Panc1 (cell line): Measurements from ENCODE around the gene USP9X. TPM values are rescaled to one million over a fixed set of nuclear protein-coding genes. Genes with fewer than 3 reads are reported as not detected.

ENCODE experiments used
- ATAC-seq: fragments of 200-7000 bp; cut with Tn5 transposase; 2 replicates; pipeline ENCODE4 v1.9.1; 2020; ENCODE audit warnings: mild to moderate bottlenecking, moderate library complexity
- BruUV-seq: library from RNA; stranded (reverse); fragments of 400-500 nt; replicated peaks from 2 replicates; lab custom pipeline; 2021; lab: Mats Ljungman, UMichigan
- CTCF ChIA-PET: fragments of 300-600 bp; sonication (Branson Sonifier 250); formaldehyde crosslinking; loops from one replicate; lab custom pipeline; 2022; ENCODE audit warnings: antibody characterized with exemption; lab: Charles Lee
- POLR2A ChIA-PET: fragments of 300-600 bp; sonication (Branson Sonifier 250); formaldehyde crosslinking; loops from one replicate; lab custom pipeline; 2022; ENCODE audit warnings: antibody characterized with exemption; lab: Charles Lee
- DNase-seq: peaks from one replicate; pipeline ENCODE4 v3.0.0-alpha.2; 2010; ENCODE audit warnings: low read depth, low spot score
- H3K27ac ChIP-seq: 2 replicates; pipeline ENCODE4 v1.5.1; 2011; ENCODE audit warnings: mild to moderate bottlenecking, low read length, inconsistent platforms
- H3K27me3 ChIP-seq: fragments of 200-500 bp; sonication (Bioruptor generic); 2 replicates; pipeline ENCODE4 v1.6.0; 2014; ENCODE audit warnings: low read length, inconsistent platforms; ENCODE audit not compliant: control insufficient read depth, insufficient read depth
- H3K36me3 ChIP-seq: fragments of 200-500 bp; sonication (Bioruptor generic); 2 replicates; pipeline ENCODE4 v1.5.1; 2014; ENCODE audit warnings: inconsistent platforms, mild to moderate bottlenecking, low read length, moderate library complexity; ENCODE audit not compliant: control insufficient read depth, insufficient read depth
- H3K4me1 ChIP-seq: 2 replicates; pipeline ENCODE4 v1.5.1; 2011; ENCODE audit warnings: inconsistent platforms, mild to moderate bottlenecking, low read length, moderate library complexity; ENCODE audit not compliant: control insufficient read depth, insufficient read depth
- H3K4me3 ChIP-seq, 2 experiments: 2 replicates each; pipeline ENCODE4 v1.5.1; 2011 to 2012; ENCODE audit warnings: low read depth in 2 of 2, low read length in 2 of 2, mild to moderate bottlenecking in 2 of 2, inconsistent platforms in 1 of 2, moderate library complexity in 1 of 2
- H3K9me3 ChIP-seq: fragments of 200-500 bp; sonication (Bioruptor generic); 2 replicates; pipeline ENCODE4 v1.5.1; 2014; ENCODE audit warnings: low read depth, mild to moderate bottlenecking, inconsistent platforms, low read length, moderate library complexity; ENCODE audit not compliant: control insufficient read depth, insufficient read depth
- CTCF ChIP-seq: fragments of 450-650 bp; IDR thresholded peaks from 2 replicates; pipeline ENCODE4 v1.5.1; 2017; ENCODE audit warnings: mild to moderate bottlenecking
- POLR2AphosphoS5 ChIP-seq: IDR thresholded peaks from 2 replicates; pipeline ENCODE4 v1.6.1; 2012; ENCODE audit warnings: mild to moderate bottlenecking, low read depth, low read length, moderate library complexity
- REST ChIP-seq, 2 experiments: IDR thresholded peaks; 2 replicates each; pipeline ENCODE4 v1.6.1; 2011 to 2012; ENCODE audit warnings: low read depth in 2 of 2, control low read depth in 1 of 2, low read length in 1 of 2, mild to moderate bottlenecking in 1 of 2, moderate library complexity in 1 of 2; ENCODE audit not compliant: insufficient read depth in 1 of 2
- SIN3A ChIP-seq: IDR thresholded peaks from 2 replicates; pipeline ENCODE4 v1.6.1; 2012; ENCODE audit warnings: low read depth, mild to moderate bottlenecking, low read length, moderate library complexity, borderline replicate concordance; ENCODE audit not compliant: insufficient read depth
- TCF7L2 ChIP-seq: IDR thresholded peaks from 2 replicates; pipeline ENCODE4 v1.6.1; 2011; ENCODE audit warnings: mild to moderate bottlenecking, low read depth, low read length, inconsistent platforms
- in situ Hi-C: cut with HindIII; loops from 2 replicates; pipeline ENCODE4 v1.10.0; 2016; ENCODE audit warnings: low sequenced_read_pairs, low pct_unique_long_range_greater_than_20kb
- intact Hi-C: fragments of 100-400 bp; cut with micrococcal nuclease; formaldehyde crosslinking; loops from one replicate; pipeline ENCODE4 v1.10.0; 2022; ENCODE audit not compliant: unreplicated experiment
- total RNA-seq: library from RNA; stranded (reverse); gene quantifications from one replicate; pipeline ENCODE4 v1.2.1, GENCODE V29; 2021; ENCODE audit not compliant: unreplicated experiment

The USP9X gene
- total RNA-seq, 1 experiment from 2014 or later: 44.4 TPM

GRCh38 chrX:41153448-41153847, 68.2 kb downstream of the USP9X start:
- ChIA-PET POLR2A (no interaction called here), CTCF (no interaction called here)
- intact Hi-C loops: no loop called here
- Histone ChIP-seq H3K27me3 (no peaks in the 10 kb centered on the region), H3K4me1 (no peaks in the 10 kb centered on the region), H3K4me3 (no peak overlapping the region), H3K9me3 (no peaks in the 10 kb centered on the region), H3K27ac (no peak overlapping the region), H3K36me3 (peaks cover 3% of the 10 kb centered on the region)
- in situ Hi-C loops: no loop called here
- no peak for ATAC-seq
- no peak for TF ChIP-seq TCF7L2
- TF ChIP-seq POLR2AphosphoS5: no peak
- TF ChIP-seq SIN3A: no peak
- no peak for TF ChIP-seq CTCF
- no peak for TF ChIP-seq REST (IDR thresholded peaks at IDR 0.05; ENCODE audit: insufficient read depth in 1 of 2, low read depth in 2 of 2, low read length in 1 of 2)
- no TSS peak for BruUV-seq
- DNase-seq: no peak

GRCh38 chrX:41153957-41154356, 68.7 kb downstream of the USP9X start:
- ATAC-seq (no peak), DNase-seq (no peak)
- Histone ChIP-seq H3K27ac (no peak overlapping the region), H3K36me3 (no peaks in the 10 kb centered on the region; the same call in 1 of the 2 replicates), H3K9me3 (no peaks in the 10 kb centered on the region), H3K27me3 (no peaks in the 10 kb centered on the region), H3K4me1 (no peaks in the 10 kb centered on the region), H3K4me3 (no peak overlapping the region)
- in situ Hi-C loops (no loop called here), intact Hi-C loops (no loop called here)
- ChIA-PET POLR2A (no interaction called here), CTCF (no interaction called here)
- no peak for TF ChIP-seq SIN3A
- no peak for TF ChIP-seq TCF7L2
- TF ChIP-seq CTCF: no peak
- no TSS peak for BruUV-seq
